Stomach (tissue), 9 donors: ENCODE data around the gene BCL3. TPM values are rescaled to one million over a fixed set of nuclear protein-coding genes. Genes with fewer than 3 reads are reported as not detected.

Experiments
- DNase-seq, 2 donors: peaks; one replicate each; pipeline versions ENCODE4 v3.0.0 to v3.0.0-alpha.2; 2013 to 2019
- H3K27ac ChIP-seq, 5 donors: fragments of 200-600 bp in 4 of 5; sonication (generic) in 4 of 5; one replicate each; pipeline ENCODE4 v1.5.1; 2013 to 2019; ENCODE audit warnings: mild to moderate bottlenecking in 1 of 5, moderate library complexity in 1 of 5
- H3K27me3 ChIP-seq, 3 donors: fragments of 200-600 bp; sonication (generic); one replicate each; pipeline ENCODE4 v1.5.1; 2017 to 2019; ENCODE audit warnings: mixed run types in 1 of 3
- H3K36me3 ChIP-seq, 4 donors: fragments of 200-600 bp; sonication (generic); 1 replicate in 3 of 4; 2 replicates in 1 of 4; pipeline ENCODE4 v1.5.1; 2016 to 2019
- H3K4me1 ChIP-seq, 4 donors: fragments of 200-600 bp; sonication (generic); one replicate each; pipeline ENCODE4 v1.5.1; 2016 to 2019
- H3K4me3 ChIP-seq, 4 donors: fragments of 200-600 bp; sonication (generic) in 3 of 4; one replicate each; pipeline ENCODE4 v1.5.1; 2016 to 2019; ENCODE audit warnings: mild to moderate bottlenecking in 1 of 4
- H3K9me3 ChIP-seq, 4 donors: fragments of 200-600 bp; sonication (generic); one replicate each; pipeline ENCODE4 v1.5.1; 2016 to 2019
- CTCF ChIP-seq, 7 experiments: fragments of 450-650 bp in 4 of 7; fragments of 200-600 bp in 3 of 7; sonication (generic) in 3 of 7; IDR thresholded peaks; one replicate each; pipeline ENCODE4 v1.5.1; 2016 to 2019; ENCODE audit warnings: antibody characterized with exemption in 7 of 7, control low read depth in 2 of 7, mild to moderate bottlenecking in 1 of 7
- EP300 ChIP-seq: sonication (generic); formaldehyde crosslinking; IDR thresholded peaks from one replicate; pipeline ENCODE4 v1.6.1; 2017; ENCODE audit warnings: antibody characterized with exemption
- POLR2A ChIP-seq, 4 donors: fragments of 450-650 bp; IDR thresholded peaks; one replicate each; pipeline ENCODE4 v1.6.1; 2016; ENCODE audit warnings: antibody characterized with exemption in 4 of 4, control low read depth in 2 of 4, mild to moderate bottlenecking in 1 of 4, moderate library complexity in 1 of 4
- POLR2AphosphoS5 ChIP-seq, 3 donors: sonication (generic); formaldehyde crosslinking; IDR thresholded peaks; one replicate each; pipeline ENCODE4 v1.6.1; 2016; ENCODE audit warnings: antibody characterized with exemption in 3 of 3
- WGBS, 5 donors: extraction: QIAGEN DNeasy Blood & Tissue Kit in 3 of 5; methylation state at CpG; one replicate each; pipeline versions ENCODE4 v1.1.5 to v1.1.7; 2013 to 2018; 5-methylcytosine and 5-hydroxymethylcytosine counted together
- intact Hi-C: fragments of 100-400 bp; cut with DNase I; formaldehyde crosslinking; loops from one replicate; pipeline ENCODE4 v1.15.1; 2023; ENCODE audit warnings: low total_unique reads
- polyA plus RNA-seq, 3 donors: library from polyadenylated mRNA; stranded (reverse); fragments of 200-250 nt; gene quantifications; one replicate each; pipeline ENCODE4 v1.2.3, GENCODE V29; 2013
- small RNA-seq, 4 donors: library from RNA; depleted of rRNA; stranded (forward); fragments of <200 nt; gene quantifications; one replicate each; pipeline ENCODE3, GENCODE V24; 2016
- total RNA-seq, 5 donors: library from RNA; depleted of rRNA; stranded (reverse); fragments of >200 nt; gene quantifications; one replicate each; pipeline versions ENCODE4 v1.1.0 to v1.2.3, GENCODE V29; 2014 to 2016
- donor health status: healthy with polysubstance abuse.
- donor health status: Bipolar disorder and iron deficiency.
- donor health status: healthy.

Gene BCL3
- total and polyA plus RNA-seq, 8 donors: 4.4 to 322 (median 79.8) TPM

- TF ChIP-seq EP300 (no peak), POLR2AphosphoS5 (IDR thresholded peaks at IDR 0.05) (peak in 2 of 3 donors; percentile 6 to 38), POLR2A (IDR thresholded peaks at IDR 0.05) (no peak), CTCF (IDR thresholded peaks at IDR 0.05) (no peak)
- intact Hi-C loops: no loop called here
- peak within 1 kb of the TSS; percentile 73 to 84 (median 81) for H3K27ac ChIP-seq
- peaks cover 0 to 13% (median 10%) of the 10 kb centered on the region in 4 donors for H3K36me3 ChIP-seq
- peaks cover 0 to 3% (median 0%) of the 10 kb centered on the region in 4 donors for H3K9me3 ChIP-seq
- H3K4me3 ChIP-seq: peak within 1 kb of the TSS; percentile 55 to 66 (median 57)
- H3K27me3 ChIP-seq: peaks cover 0 to 10% (median 0%) of the 10 kb centered on the region in 3 donors
- 1 to 3% (median 2%) methylated on average over 22 to 59 of the region's 59 CpGs for WGBS, 5 donors
- DNase-seq: peak; percentile 82 to 91
- H3K4me1 ChIP-seq: peaks cover 24 to 44% (median 33%) of the 10 kb centered on the region in 4 donors
Measured at GRCh38 chr19:44808463-44809371, 60.2 kb downstream of the BCL3 start, which contains the start of gene BCAM. Gene BCAM, plus strand, starts transcription at chr19:44809103. Its CDS starts 22 bp downstream, at chr19:44809125.

Small RNA genes lying within 50 kb of the gene (small RNA-seq; reads per million reads assigned to genes)
- gene RF00156 (0 reads per million in 4 donors), gene RF00285 (0 reads per million in 4 donors)

Other genes with a start within 250 kb of the BCL3 start
- gene ZNF180, start 248.2 kb upstream of the BCL3 start, total RNA-seq: 10 to 100 TPM in 4 of 5 donors, under 1 TPM in 1; 0.58 to 94.7 (median 20.9) TPM
- gene ZNF180, start 248.2 kb upstream of the BCL3 start, polyA plus RNA-seq: 1 to 10 TPM; 2.7 to 4.6 (median 2.9) TPM
- gene CEACAM20, start 219.0 kb upstream of the BCL3 start, total RNA-seq: under 1 TPM in 1 of 5 donors, not detected in 4; 0.55 TPM
- gene CEACAM20, start 219.0 kb upstream of the BCL3 start, polyA plus RNA-seq: not detected
- under 1 TPM in 1 of 5 donors, not detected in 4; 0.73 TPM for gene IGSF23, start 135.1 kb upstream of the BCL3 start, total RNA-seq
- gene IGSF23, start 135.1 kb upstream of the BCL3 start, polyA plus RNA-seq: not detected
- 10 to 100 TPM; 33.2 to 80.8 (median 39.1) TPM for gene PVR, start 104.8 kb upstream of the BCL3 start, total RNA-seq
- gene PVR, start 104.8 kb upstream of the BCL3 start, polyA plus RNA-seq: 10 to 100 TPM in 1 of 3 donors, 1 to 10 TPM in 2; 4.9 to 15.8 (median 10.0) TPM
- 10 to 100 TPM in 1 of 5 donors, 1 to 10 TPM in 3, under 1 TPM in 1; 0.58 to 17.0 (median 2.9) TPM for gene CEACAM19, start 77.2 kb upstream of the BCL3 start, total RNA-seq
- gene CEACAM19, start 77.2 kb upstream of the BCL3 start, polyA plus RNA-seq: 1 to 10 TPM; 2.0 to 6.4 (median 2.3) TPM
- not detected for gene CEACAM16, start 49.6 kb upstream of the BCL3 start, total RNA-seq
- gene CEACAM16, start 49.6 kb upstream of the BCL3 start, polyA plus RNA-seq: not detected
- gene CBLC, start 29.2 kb downstream of the BCL3 start, total RNA-seq: 100 to 1,000 TPM in 1 of 5 donors, 10 to 100 TPM in 4; 13.2 to 178 (median 57.2) TPM
- 10 to 100 TPM; 23.3 to 50.9 (median 27.4) TPM for gene CBLC, start 29.2 kb downstream of the BCL3 start, polyA plus RNA-seq
- 100 to 1,000 TPM in 2 of 5 donors, 10 to 100 TPM in 3; 31.9 to 265 (median 76.8) TPM for gene BCAM, start 60.4 kb downstream of the BCL3 start, total RNA-seq
- gene BCAM, start 60.4 kb downstream of the BCL3 start, polyA plus RNA-seq: 10 to 100 TPM in 2 of 3 donors, 1 to 10 TPM in 1; 7.3 to 38.7 (median 20.5) TPM
- 100 to 1,000 TPM in 3 of 5 donors, 10 to 100 TPM in 1, 1 to 10 TPM in 1; 1.8 to 160 (median 101) TPM for gene NECTIN2, start 97.6 kb downstream of the BCL3 start, total RNA-seq
- gene NECTIN2, start 97.6 kb downstream of the BCL3 start, polyA plus RNA-seq: 10 to 100 TPM; 44.0 to 90.6 (median 47.2) TPM
- gene TOMM40, start 142.5 kb downstream of the BCL3 start, total RNA-seq: 100 to 1,000 TPM in 1 of 5 donors, 10 to 100 TPM in 3, 1 to 10 TPM in 1; 7.1 to 100 (median 24.6) TPM
- gene TOMM40, start 142.5 kb downstream of the BCL3 start, polyA plus RNA-seq: 10 to 100 TPM; 22.5 to 46.8 (median 31.5) TPM
- gene APOE, start 157.1 kb downstream of the BCL3 start, total RNA-seq: 100 to 1,000 TPM in 3 of 5 donors, 10 to 100 TPM in 2; 13.4 to 485 (median 235) TPM
- gene APOE, start 157.1 kb downstream of the BCL3 start, polyA plus RNA-seq: 100 to 1,000 TPM in 1 of 3 donors, 10 to 100 TPM in 2; 35.1 to 166 (median 72.2) TPM
- gene APOC1, start 165.9 kb downstream of the BCL3 start, total RNA-seq: 10 to 100 TPM in 1 of 5 donors, 1 to 10 TPM in 2, not detected in 2; 5.4 to 70.6 (median 5.7) TPM
- gene APOC1, start 165.9 kb downstream of the BCL3 start, polyA plus RNA-seq: 10 to 100 TPM; 13.3 to 68.3 (median 21.9) TPM
- not detected for gene APOC4, start 193.5 kb downstream of the BCL3 start, total RNA-seq
- gene APOC4, start 193.5 kb downstream of the BCL3 start, polyA plus RNA-seq: under 1 TPM in 1 of 3 donors, not detected in 2; 0.33 TPM
- 10 to 100 TPM in 1 of 5 donors, not detected in 4; 16.8 TPM for gene APOC2, start 197.3 kb downstream of the BCL3 start, total RNA-seq
- 1 to 10 TPM in 1 of 3 donors, under 1 TPM in 1, not detected in 1; 0.75 to 2.5 TPM for gene APOC2, start 197.3 kb downstream of the BCL3 start, polyA plus RNA-seq
- gene CLPTM1, start 206.7 kb downstream of the BCL3 start, total RNA-seq: 100 to 1,000 TPM in 2 of 5 donors, 10 to 100 TPM in 3; 39.3 to 152 (median 86.6) TPM
- gene CLPTM1, start 206.7 kb downstream of the BCL3 start, polyA plus RNA-seq: 10 to 100 TPM; 43.4 to 73.3 (median 60.1) TPM